AG04450 (cell line): ENCODE data around the gene TMED4. TPM values are rescaled to one million over a fixed set of nuclear protein-coding genes. Genes with fewer than 3 reads are reported as not detected.

ENCODE experiments used
- CTCF ChIA-PET: fragments of 300-600, 350-600 bp; formaldehyde crosslinking; extraction: SDS; loops from one replicate; lab custom pipeline; 2022; ENCODE audit warnings: antibody characterized with exemption, inconsistent platforms; lab: Charles Lee
- POLR2A ChIA-PET: fragments of 350-600 bp; formaldehyde crosslinking; extraction: SDS; loops from one replicate; lab custom pipeline; 2021; ENCODE audit warnings: antibody characterized with exemption, inconsistent platforms; lab: Yijun Ruan, JAX
- DNase-seq: peaks from one replicate; pipeline ENCODE4 v3.0.0-alpha.2; 2011; ENCODE audit warnings: low read depth, low spot score
- H3K27ac ChIP-seq: one replicate; pipeline ENCODE4 v1.5.1; 2012; ENCODE audit warnings: low read depth, low read length, control low read depth
- H3K27me3 ChIP-seq: one replicate; pipeline ENCODE4 v1.6.0; 2012; ENCODE audit warnings: low read length; ENCODE audit not compliant: control insufficient read depth, insufficient read depth
- H3K4me3 ChIP-seq: 2 replicates; pipeline ENCODE4 v1.5.1; 2011; ENCODE audit warnings: mild to moderate bottlenecking, low read depth, low read length, control low read depth
- H3K9me3 ChIP-seq: 2 replicates; pipeline ENCODE4 v1.5.1; 2012; ENCODE audit warnings: low read length; ENCODE audit not compliant: control insufficient read depth, insufficient read depth
- polyA plus RNA-seq: library from polyadenylated mRNA; depleted of rRNA; stranded (reverse); fragments of >200 nt; gene quantifications from 2 replicates; pipeline ENCODE4 v1.2.3, GENCODE V29; 2011
- TF ChIP-seq, protein P1 (sequence below): IDR thresholded peaks from 2 replicates; pipeline ENCODE4 v1.5.1; 2011; ENCODE audit warnings: low read depth, low read length, control low read depth, inconsistent platforms

The TMED4 gene
- polyA plus RNA-seq, 1 experiment, result 78.4 TPM

DNA sequence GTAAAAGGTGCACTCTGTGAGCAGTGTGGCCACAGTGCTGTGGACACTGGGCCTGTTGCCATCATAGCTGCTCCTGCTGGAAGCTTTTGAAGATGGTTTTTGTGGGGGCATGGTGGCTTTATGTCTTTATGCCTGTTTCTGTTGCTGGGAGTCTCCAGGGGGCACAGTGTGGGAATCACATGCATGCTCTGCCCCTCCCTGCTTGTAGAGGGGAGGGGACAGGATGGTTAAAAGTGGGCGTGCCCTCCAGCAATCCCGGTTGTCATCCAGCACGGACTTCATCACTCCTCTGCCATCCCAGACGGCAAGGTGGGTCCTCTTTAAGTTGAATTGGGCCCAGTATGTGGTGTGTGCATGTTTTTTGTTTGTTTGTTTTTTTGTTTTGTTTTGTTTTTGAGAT is 44.6 kb upstream of the TMED4 start:
- no peak overlapping the region for H3K4me3 ChIP-seq
- H3K27me3 ChIP-seq, result no peaks in the 10 kb centered on the region
- TF ChIP-seq, protein P1, sequence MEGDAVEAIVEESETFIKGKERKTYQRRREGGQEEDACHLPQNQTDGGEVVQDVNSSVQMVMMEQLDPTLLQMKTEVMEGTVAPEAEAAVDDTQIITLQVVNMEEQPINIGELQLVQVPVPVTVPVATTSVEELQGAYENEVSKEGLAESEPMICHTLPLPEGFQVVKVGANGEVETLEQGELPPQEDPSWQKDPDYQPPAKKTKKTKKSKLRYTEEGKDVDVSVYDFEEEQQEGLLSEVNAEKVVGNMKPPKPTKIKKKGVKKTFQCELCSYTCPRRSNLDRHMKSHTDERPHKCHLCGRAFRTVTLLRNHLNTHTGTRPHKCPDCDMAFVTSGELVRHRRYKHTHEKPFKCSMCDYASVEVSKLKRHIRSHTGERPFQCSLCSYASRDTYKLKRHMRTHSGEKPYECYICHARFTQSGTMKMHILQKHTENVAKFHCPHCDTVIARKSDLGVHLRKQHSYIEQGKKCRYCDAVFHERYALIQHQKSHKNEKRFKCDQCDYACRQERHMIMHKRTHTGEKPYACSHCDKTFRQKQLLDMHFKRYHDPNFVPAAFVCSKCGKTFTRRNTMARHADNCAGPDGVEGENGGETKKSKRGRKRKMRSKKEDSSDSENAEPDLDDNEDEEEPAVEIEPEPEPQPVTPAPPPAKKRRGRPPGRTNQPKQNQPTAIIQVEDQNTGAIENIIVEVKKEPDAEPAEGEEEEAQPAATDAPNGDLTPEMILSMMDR, result no peak
- H3K9me3 ChIP-seq, result no peaks in the 10 kb centered on the region
- CTCF ChIA-PET, result no interaction called here
- no peak overlapping the region for H3K27ac ChIP-seq
- POLR2A ChIA-PET, result no interaction called here
- DNase-seq, result no peak

DNA sequence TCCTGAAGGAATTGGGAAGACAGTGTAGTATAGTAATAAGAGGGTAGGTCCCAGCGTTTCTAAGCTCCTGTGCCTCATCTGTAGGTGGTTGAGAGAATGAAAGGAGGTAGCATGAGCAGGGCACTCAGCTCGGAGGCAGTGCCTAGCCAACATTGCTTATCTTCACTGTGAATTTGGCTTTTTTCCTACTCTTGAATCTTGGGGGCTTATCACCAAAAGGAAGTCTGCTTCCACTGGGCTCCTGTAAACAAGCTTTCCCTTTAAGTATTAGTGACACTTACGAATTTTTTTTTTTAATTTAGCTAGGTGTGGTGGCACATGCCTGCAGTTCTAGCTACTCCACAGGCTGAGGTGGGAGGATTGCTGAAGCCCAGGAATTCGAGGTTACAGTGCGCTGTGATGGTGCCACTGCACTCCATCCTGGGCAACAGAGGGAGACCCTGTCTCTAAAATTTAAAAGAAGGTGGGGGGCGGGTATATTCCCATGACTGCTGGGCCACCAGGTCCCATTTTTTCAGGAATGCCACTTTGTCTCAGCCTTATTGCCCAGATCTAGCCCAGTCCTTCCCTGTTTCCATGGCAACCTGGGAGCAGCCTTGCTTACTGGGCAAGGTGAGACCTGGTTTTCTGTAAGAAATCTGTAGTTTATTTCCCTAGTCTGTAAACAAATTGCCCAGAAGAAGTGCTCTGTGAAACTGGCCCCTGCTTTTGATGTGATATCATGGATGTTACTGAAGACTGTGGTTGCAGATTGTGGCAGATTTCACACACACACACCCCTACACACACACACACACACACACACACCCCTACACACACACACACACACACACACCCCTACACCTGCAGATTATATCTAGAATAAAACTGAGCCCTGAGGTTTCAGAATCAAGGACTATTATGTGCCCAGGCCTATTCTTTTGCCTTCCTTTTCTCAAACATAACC is 43.8 kb upstream of the TMED4 start:
- ChIA-PET CTCF (no interaction called here), POLR2A (interaction anchor here (0.6 kb wide), 1 partner anchor 10 kb away, joined by 6 read pairs; no protein-coding TSS in a partner anchor)
- TF ChIP-seq, protein P1, result no peak
- Histone ChIP-seq H3K9me3 (no peaks in the 10 kb centered on the region), H3K4me3 (no peak overlapping the region), H3K27ac (no peak overlapping the region), H3K27me3 (no peaks in the 10 kb centered on the region)
- no peak for DNase-seq

DNA sequence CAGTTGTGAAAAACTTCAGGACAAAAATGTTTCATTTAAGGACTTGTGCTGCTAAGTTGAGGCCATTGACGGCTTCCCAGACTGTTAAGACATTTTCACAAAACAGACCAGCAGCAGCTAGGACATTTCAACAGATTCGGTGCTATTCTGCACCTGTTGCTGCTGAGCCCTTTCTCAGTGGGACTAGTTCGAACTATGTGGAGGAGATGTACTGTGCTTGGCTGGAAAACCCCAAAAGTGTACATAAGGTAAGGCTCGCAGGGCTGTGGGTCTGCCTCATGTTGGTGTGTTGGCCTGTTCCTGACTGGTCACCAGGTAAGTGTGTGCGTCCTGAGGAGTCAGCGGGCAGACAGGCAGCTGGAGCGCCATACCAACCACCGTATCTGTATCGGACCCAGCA is 42.3 kb upstream of the TMED4 start:
- ChIA-PET POLR2A (no interaction called here), CTCF (no interaction called here)
- H3K27ac ChIP-seq, result no peak overlapping the region
- DNase-seq, result no peak
- TF ChIP-seq, protein P1, result no peak
- no peaks in the 10 kb centered on the region for H3K27me3 ChIP-seq
- no peak overlapping the region for H3K4me3 ChIP-seq
- H3K9me3 ChIP-seq, result no peaks in the 10 kb centered on the region

GRCh38 chr7:44622342-44623151 is 40.5 kb upstream of the TMED4 start:
- POLR2A ChIA-PET, result no interaction called here
- no peak overlapping the region for H3K27ac ChIP-seq
- TF ChIP-seq, protein P1, result no peak
- no peak for DNase-seq
- H3K9me3 ChIP-seq, result no peaks in the 10 kb centered on the region
- CTCF ChIA-PET, result interaction anchor here (0.6 kb wide), 1 partner anchor 197 kb away, joined by 3 read pairs; no protein-coding TSS in a partner anchor
- H3K27me3 ChIP-seq, result no peaks in the 10 kb centered on the region
- no peak overlapping the region for H3K4me3 ChIP-seq
